Upper lobe of left lung (tissue), 6 donors: ENCODE results near the gene RERE. TPM values are rescaled to one million over a fixed set of nuclear protein-coding genes. Genes with fewer than 3 reads are reported as not detected.

ENCODE experiments used
- ATAC-seq, 2 donors: fragments of 200-7000 bp; cut with Tn5 transposase; one replicate each; pipeline ENCODE4 v1.9.1; 2022; ENCODE audit warnings: mild to moderate bottlenecking in 2 of 2, moderate library complexity in 2 of 2; ENCODE audit not compliant: low FRiP score in 2 of 2
- DNase-seq, 2 donors: peaks; one replicate each; pipeline ENCODE4 v3.0.0-alpha.2; 2019 to 2020
- H3K27ac ChIP-seq, 4 donors: fragments of 200-600 bp; sonication (generic); one replicate each; pipeline ENCODE4 v1.5.1; 2016 to 2019
- H3K27me3 ChIP-seq, 4 donors: fragments of 200-600 bp; sonication (generic); one replicate each; pipeline ENCODE4 v1.5.1; 2017 to 2019
- H3K36me3 ChIP-seq, 4 donors: fragments of 200-600 bp; sonication (generic); one replicate each; pipeline ENCODE4 v1.5.1; 2016 to 2019
- H3K4me1 ChIP-seq, 4 donors: fragments of 200-600 bp; sonication (generic); one replicate each; pipeline ENCODE4 v1.5.1; 2018 to 2019
- H3K4me3 ChIP-seq, 4 donors: fragments of 200-600 bp; sonication (generic); one replicate each; pipeline ENCODE4 v1.5.1; 2017 to 2019; ENCODE audit warnings: mild to moderate bottlenecking in 2 of 4, moderate library complexity in 1 of 4
- H3K9me3 ChIP-seq, 4 donors: fragments of 200-600 bp; sonication (generic); one replicate each; pipeline ENCODE4 v1.5.1; 2018 to 2019
- CTCF ChIP-seq, 6 experiments: fragments of 450-650 bp in 4 of 6; fragments of 200-600 bp in 2 of 6; sonication (generic) in 2 of 6; IDR thresholded peaks; one replicate each; pipeline ENCODE4 v1.5.1; 2016 to 2019; ENCODE audit warnings: antibody characterized with exemption in 6 of 6
- EP300 ChIP-seq, 4 donors: sonication (generic); formaldehyde crosslinking; IDR thresholded peaks; one replicate each; pipeline ENCODE4 v1.5.1; 2017; ENCODE audit warnings: antibody characterized with exemption in 4 of 4, control low read depth in 2 of 4
- POLR2A ChIP-seq, 4 donors: fragments of 450-650 bp; IDR thresholded peaks; one replicate each; pipeline ENCODE4 v1.5.1; 2016 to 2017; ENCODE audit warnings: antibody characterized with exemption in 4 of 4, mild to moderate bottlenecking in 2 of 4
- POLR2AphosphoS5 ChIP-seq, 2 donors: sonication (generic); formaldehyde crosslinking; IDR thresholded peaks; one replicate each; pipeline ENCODE4 v1.5.1; 2017; ENCODE audit warnings: antibody characterized with exemption in 2 of 2
- WGBS, 2 donors: methylation state at CpG; one replicate each; pipeline ENCODE4 v1.1.5; 2017 to 2018; 5-methylcytosine and 5-hydroxymethylcytosine counted together
- total RNA-seq, 6 donors: library from RNA; depleted of rRNA in 4 of 6; stranded (reverse); fragments of >200 nt in 4 of 6; gene quantifications; one replicate each; pipeline versions ENCODE4 v1.1.0 to v1.2.1, GENCODE V29; 2016 to 2021
- donor health status: DM: no; HTN: no; CAD: no; lungs with moderate emphysema.
- donor health status: DM: no; HTN: yes; CAD: no; lungs with severe emphysema.

The RERE gene
- total RNA-seq, 6 donors from 2014 or later: 75.5 to 222 (median 104) TPM

- DNase-seq (no peak), ATAC-seq (no peak)
- H3K9me3 ChIP-seq: no peaks in the 10 kb centered on the region
- 45 to 47% methylated on average over 2 of the region's 2 CpGs for WGBS, 2 donors
- peaks cover 0 to 4% (median 0%) of the 10 kb centered on the region in 4 donors for H3K36me3 ChIP-seq
- H3K4me3 ChIP-seq: no peak overlapping the region
- H3K4me1 ChIP-seq: peaks cover 18 to 38% (median 28%) of the 10 kb centered on the region in 4 donors
- H3K27me3 ChIP-seq: no peaks in the 10 kb centered on the region
- H3K27ac ChIP-seq: peak overlapping the region in 2 of 4 donors; percentile 22 to 61
- TF ChIP-seq CTCF (IDR thresholded peaks at IDR 0.05) (no peak), EP300 (IDR thresholded peaks at IDR 0.05) (no peak), POLR2A (IDR thresholded peaks at IDR 0.05) (no peak), POLR2AphosphoS5 (IDR thresholded peaks at IDR 0.05) (no peak)
Observed at GRCh38 chr1:8651962-8652361, 165.5 kb downstream of the RERE start.

GRCh38 chr1:8651236-8651890 lies 166.1 kb downstream of the RERE start:
- H3K4me1 ChIP-seq: peaks cover 22 to 44% (median 33%) of the 10 kb centered on the region in 4 donors
- H3K4me3 ChIP-seq: no peak overlapping the region
- 59 to 77% methylated on average over 3 of the region's 3 CpGs for WGBS, 2 donors
- H3K9me3 ChIP-seq: no peaks in the 10 kb centered on the region
- H3K36me3 ChIP-seq: peaks cover 0 to 4% (median 0%) of the 10 kb centered on the region in 4 donors
- no peak for ATAC-seq
- TF ChIP-seq POLR2A (IDR thresholded peaks at IDR 0.05) (no peak), POLR2AphosphoS5 (IDR thresholded peaks at IDR 0.05) (no peak), EP300 (IDR thresholded peaks at IDR 0.05) (no peak), CTCF (IDR thresholded peaks at IDR 0.05) (no peak)
- no peaks in the 10 kb centered on the region for H3K27me3 ChIP-seq
- H3K27ac ChIP-seq: peak overlapping the region in 2 of 4 donors; percentile 22 to 61
- no peak for DNase-seq

- no peaks in the 10 kb centered on the region for H3K36me3 ChIP-seq
- no peaks in the 10 kb centered on the region for H3K27me3 ChIP-seq
- H3K4me1 ChIP-seq: peaks cover 22 to 47% (median 35%) of the 10 kb centered on the region in 4 donors
- no peak for TF ChIP-seq CTCF (IDR thresholded peaks at IDR 0.05)
- TF ChIP-seq POLR2A (IDR thresholded peaks at IDR 0.05): no peak
- no peak for TF ChIP-seq POLR2AphosphoS5 (IDR thresholded peaks at IDR 0.05)
- TF ChIP-seq EP300 (IDR thresholded peaks at IDR 0.05): no peak
- ATAC-seq (no peak), DNase-seq (no peak)
- H3K4me3 ChIP-seq: no peak overlapping the region
- H3K9me3 ChIP-seq: no peaks in the 10 kb centered on the region
- no peak overlapping the region for H3K27ac ChIP-seq
- 90 to 97% methylated on average over 6 of the region's 6 CpGs for WGBS, 2 donors
Observed at GRCh38 chr1:8649875-8650274, 167.6 kb downstream of the RERE start.

- WGBS, 2 donors: 52 to 62% methylated on average over 1 of the region's 1 CpG
Observed at GRCh38 chr1:8649027-8649426, 168.4 kb downstream of the RERE start.

More at GRCh38 chr1:8649027-8649426, 168.4 kb downstream of the RERE start:
- no peaks in the 10 kb centered on the region for H3K36me3 ChIP-seq
- H3K9me3 ChIP-seq: no peaks in the 10 kb centered on the region
- H3K27ac ChIP-seq: no peak overlapping the region
- no peaks in the 10 kb centered on the region for H3K27me3 ChIP-seq
- no peak for TF ChIP-seq CTCF (IDR thresholded peaks at IDR 0.05)
- TF ChIP-seq EP300 (IDR thresholded peaks at IDR 0.05): no peak
- no peak for TF ChIP-seq POLR2AphosphoS5 (IDR thresholded peaks at IDR 0.05)
- TF ChIP-seq POLR2A (IDR thresholded peaks at IDR 0.05): no peak
- DNase-seq: no peak
- H3K4me1 ChIP-seq: peaks cover 22 to 47% (median 35%) of the 10 kb centered on the region in 4 donors
- no peak overlapping the region for H3K4me3 ChIP-seq
- no peak for ATAC-seq
